HepG2 (cell line): ENCODE data around the gene PPP2R2D.

Experiments
- MED1 ChIP-seq: sonication (generic); formaldehyde crosslinking; IDR thresholded peaks from 2 replicates; pipeline ENCODE4 v1.4.0; 2020; ENCODE audit warnings: missing genetic modification reagents
- TRIM24 ChIP-seq: sonication (generic); formaldehyde crosslinking; IDR thresholded peaks from 2 replicates; pipeline ENCODE4 v1.8.0; 2022; ENCODE audit warnings: mild to moderate bottlenecking, missing genetic modification reagents

GRCh38 chr10:131909929-131910328 lies 9.1 kb downstream of the PPP2R2D start:
- TF ChIP-seq TRIM24 (CRISPR knock-in tag) (no peak), MED1 (CRISPR knock-in tag) (no peak)
